ENCODE results near the gene SUPT16H.
"Not testable (repeated sequence)": the region's sequence is repeated elsewhere in the genome, so short reads cannot be mapped to it uniquely, and the experiment has no call there.

The SUPT16H gene

GRCh38 chr14:21367582-21368144, 16.2 kb downstream of the SUPT16H start:
- no peak for DNase-seq (ENCODE audit: low read depth)

GRCh38 chr14:21356511-21356910, 27.3 kb downstream of the SUPT16H start:
- no peak for DNase-seq (ENCODE audit: low read depth)

- DNase-seq (ENCODE audit: low read depth) = no peak
These were observed 31.2 kb downstream of the SUPT16H start for GRCh38 chr14:21352587-21352986.

GRCh38 chr14:21350539-21350938, 33.3 kb downstream of the SUPT16H start:
- no peak for DNase-seq (ENCODE audit: low read depth)

DNA sequence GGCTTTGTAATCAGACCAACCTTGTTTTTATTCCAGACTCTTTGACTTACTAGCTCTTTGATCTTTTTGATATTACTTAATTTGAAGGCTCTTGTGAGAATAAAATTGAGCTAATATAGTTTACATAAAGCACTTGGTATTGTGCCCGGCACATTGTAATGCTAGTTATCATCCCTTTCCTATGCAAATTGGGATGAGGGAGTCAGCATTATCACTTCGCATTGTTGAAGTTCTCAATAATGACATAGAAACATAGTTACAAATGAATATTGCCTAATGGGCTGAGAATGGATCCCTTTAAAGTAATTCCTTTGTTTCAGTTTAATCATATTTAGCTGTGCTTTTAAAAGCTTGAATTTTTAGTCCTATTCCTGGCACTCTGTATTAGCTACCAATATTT, 36.6 kb downstream of the SUPT16H start:
- no peak for DNase-seq (ENCODE audit: low read depth)

DNA sequence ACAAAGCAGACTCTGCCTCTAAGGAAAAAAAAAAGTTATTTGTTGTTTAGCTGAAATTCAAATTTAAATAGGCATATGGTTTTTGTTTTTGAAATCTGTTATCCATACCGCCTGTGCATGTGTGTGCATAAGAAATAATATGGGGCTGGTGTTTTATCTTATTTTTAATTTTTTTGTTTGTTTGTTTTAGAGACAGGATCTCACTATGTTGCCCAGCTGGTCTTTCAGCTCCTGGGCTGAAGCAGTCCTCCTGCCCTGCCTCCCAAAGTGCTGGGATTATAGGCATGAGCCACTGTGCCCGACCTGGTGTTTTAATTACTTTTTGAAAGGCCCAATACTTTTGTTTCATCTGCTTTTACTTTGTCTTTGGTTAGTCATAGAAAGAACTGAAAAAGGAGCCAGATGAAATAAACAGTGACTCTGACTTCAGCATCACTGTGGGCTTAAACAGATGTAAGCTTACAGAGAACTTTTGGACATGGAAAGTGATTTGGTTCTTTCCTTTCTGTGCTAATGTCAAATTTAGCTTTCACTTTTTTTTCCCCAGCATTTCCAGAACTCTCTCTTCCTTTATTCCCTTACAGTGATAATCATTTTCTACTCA, 37.2 kb downstream of the SUPT16H start:
- peak; percentile 1 for DNase-seq (ENCODE audit: low read depth)

- DNase-seq (ENCODE audit: low read depth) = no peak
These were observed 40.6 kb downstream of the SUPT16H start for GRCh38 chr14:21343035-21343794.

- DNase-seq (ENCODE audit: low read depth) = no peak
These were observed 49.5 kb downstream of the SUPT16H start for GRCh38 chr14:21334202-21334906.

DNA sequence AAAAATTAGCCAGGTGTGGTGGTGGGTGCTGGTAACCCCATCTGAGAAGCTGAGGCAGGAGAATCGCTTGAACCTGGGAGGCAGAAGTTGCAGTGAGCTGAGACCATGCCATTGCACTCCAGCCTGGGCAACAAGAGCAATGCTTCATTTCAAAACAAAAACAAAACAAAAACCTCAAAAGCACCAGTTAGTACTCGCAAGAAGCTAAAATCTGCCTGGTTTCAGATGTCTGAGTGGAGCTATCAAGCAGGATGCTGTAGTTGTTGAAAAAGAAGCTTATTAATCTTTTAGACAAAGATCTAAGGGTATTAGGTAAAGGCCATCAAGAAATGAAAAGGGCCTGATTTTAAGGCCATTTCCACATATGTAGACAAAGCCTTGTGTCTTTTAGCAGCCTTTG, 50.9 kb downstream of the SUPT16H start:
- no peak for DNase-seq (ENCODE audit: low read depth)

DNA sequence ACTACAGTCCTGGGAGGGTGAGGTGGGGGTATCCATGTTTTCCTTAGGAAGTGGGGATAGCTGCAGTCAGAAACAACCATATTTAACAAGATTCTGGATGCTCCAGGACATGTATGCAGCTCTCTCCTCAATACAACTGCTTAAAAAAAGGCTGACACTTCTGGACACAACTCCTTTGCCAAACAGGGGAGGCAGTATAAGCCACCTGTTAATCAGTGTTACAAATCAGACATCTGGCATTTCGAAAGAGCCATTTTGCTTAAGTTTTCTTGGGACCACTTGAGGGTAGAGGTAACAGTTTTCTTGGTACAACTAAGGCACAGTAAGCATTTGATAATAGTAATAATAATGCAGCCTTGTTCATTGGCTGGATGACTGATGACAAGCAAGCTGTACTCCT, 56.8 kb downstream of the SUPT16H start:
- DNase-seq (ENCODE audit: low read depth) = no peak

- no peak for DNase-seq (ENCODE audit: low read depth)
These were observed 61.1 kb downstream of the SUPT16H start for GRCh38 chr14:21322716-21323115.

GRCh38 chr14:21320913-21321312, 62.9 kb downstream of the SUPT16H start:
- no peak for DNase-seq (ENCODE audit: low read depth)

DNA sequence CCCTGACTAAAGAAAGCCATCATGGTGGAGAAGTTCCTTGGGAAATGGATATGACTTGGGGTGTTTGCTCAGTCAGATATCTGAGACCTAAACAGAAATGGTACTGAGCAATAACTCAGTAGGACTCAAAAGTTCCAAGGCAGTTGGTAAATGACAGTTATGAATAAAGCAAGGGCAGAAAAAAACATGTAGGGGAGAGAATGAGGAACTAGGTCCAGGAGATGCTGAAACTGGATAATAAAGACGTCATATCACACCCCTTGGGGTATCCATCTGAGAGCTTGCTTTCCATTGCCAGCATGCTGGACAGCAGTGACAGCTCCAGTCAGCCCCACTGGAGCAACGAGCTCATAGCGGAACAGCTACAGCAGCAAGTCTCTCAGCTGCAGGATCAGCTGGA, 66.4 kb downstream of the SUPT16H start:
- no peak for DNase-seq (ENCODE audit: low read depth)

DNA sequence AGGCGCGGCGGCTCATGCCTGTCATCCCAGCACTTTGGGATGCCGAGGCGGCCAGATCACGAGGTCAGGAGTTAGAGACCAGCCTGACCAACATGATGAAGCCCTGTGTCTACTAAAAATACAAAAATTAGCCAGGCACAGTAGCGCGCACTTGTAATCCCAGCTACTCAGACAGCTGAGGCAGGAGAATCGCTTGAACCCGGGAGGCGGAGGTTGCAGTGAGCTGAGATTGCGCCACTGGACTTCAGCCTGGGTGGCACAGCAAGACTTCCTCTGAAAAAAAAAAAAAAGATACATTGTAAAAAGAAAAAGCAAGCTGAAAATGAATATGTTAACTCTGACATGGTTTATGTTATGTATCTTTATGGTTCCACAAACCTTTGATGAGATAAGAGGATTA, 70.3 kb downstream of the SUPT16H start:
- no peak for DNase-seq (ENCODE audit: low read depth)

DNA sequence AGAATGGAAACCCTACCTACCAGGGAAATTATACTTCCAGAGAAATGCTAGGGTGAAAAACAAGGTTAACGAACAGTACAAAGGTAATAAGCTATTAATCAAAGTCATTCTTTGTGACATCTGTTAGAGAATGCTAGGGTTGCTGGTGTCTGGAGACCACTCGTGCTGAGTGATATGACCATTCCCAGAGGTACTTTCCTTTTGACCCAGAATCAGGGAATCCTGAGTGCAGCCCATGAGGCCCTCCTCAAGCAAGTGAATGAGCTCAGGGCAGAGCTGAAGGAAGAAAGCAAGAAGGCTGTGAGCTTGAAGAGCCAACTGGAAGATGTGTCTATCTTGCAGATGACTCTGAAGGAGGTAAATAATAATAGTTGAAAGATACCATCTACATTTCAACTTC, 72.2 kb downstream of the SUPT16H start:
- no peak for DNase-seq (ENCODE audit: low read depth)

- DNase-seq (ENCODE audit: low read depth) = no peak
These were observed 73.9 kb downstream of the SUPT16H start for GRCh38 chr14:21309956-21310355.

GRCh38 chr14:21309238-21309636, 74.6 kb downstream of the SUPT16H start:
- no peak for DNase-seq (ENCODE audit: low read depth)

DNA sequence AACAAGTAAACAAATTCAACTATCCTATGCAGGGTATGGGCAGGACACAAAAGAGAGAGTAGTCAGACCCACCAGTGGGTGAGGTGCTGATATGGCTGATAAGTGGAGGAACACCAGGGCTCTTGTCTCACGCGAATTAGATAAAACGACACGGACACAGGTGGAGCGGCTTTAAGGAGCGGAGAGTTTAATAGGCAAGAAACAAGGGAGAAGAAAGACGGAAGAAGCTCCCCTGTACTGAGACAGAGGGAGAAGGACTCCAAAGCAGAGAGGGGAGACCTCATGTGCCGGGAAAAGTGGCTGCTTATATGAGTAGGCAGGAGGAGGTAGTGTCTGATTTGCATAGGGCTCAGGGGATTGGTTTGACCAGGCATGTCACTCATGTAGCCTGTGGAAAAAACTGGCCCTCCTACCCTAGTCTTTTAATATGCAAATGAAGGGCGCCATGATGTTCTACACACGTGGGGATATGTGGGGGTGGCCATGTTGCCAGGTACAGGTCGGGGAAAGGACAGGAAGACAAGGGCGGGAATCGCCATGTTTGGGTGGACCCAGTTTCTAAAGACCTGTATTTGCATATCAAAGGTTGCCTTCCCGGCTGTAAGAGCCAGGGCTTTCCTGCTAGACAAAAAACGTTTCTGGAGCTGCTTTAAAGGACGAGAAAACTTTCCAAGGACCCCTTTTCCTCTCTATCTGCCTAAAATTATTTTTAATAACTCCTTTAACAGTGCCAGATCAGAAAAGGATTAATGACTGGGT, 75.2 kb downstream of the SUPT16H start:
- DNase-seq (ENCODE audit: low read depth) = peak; percentile 73

GRCh38 chr14:21308132-21308478, 75.7 kb downstream of the SUPT16H start:
- no peak for DNase-seq (ENCODE audit: low read depth)

GRCh38 chr14:21307637-21308036, 76.2 kb downstream of the SUPT16H start:
- DNase-seq (ENCODE audit: low read depth) = no peak

- not testable (repeated sequence) for DNase-seq (ENCODE audit: low read depth)
These were observed 81.0 kb downstream of the SUPT16H start for GRCh38 chr14:21302836-21303140.

DNA sequence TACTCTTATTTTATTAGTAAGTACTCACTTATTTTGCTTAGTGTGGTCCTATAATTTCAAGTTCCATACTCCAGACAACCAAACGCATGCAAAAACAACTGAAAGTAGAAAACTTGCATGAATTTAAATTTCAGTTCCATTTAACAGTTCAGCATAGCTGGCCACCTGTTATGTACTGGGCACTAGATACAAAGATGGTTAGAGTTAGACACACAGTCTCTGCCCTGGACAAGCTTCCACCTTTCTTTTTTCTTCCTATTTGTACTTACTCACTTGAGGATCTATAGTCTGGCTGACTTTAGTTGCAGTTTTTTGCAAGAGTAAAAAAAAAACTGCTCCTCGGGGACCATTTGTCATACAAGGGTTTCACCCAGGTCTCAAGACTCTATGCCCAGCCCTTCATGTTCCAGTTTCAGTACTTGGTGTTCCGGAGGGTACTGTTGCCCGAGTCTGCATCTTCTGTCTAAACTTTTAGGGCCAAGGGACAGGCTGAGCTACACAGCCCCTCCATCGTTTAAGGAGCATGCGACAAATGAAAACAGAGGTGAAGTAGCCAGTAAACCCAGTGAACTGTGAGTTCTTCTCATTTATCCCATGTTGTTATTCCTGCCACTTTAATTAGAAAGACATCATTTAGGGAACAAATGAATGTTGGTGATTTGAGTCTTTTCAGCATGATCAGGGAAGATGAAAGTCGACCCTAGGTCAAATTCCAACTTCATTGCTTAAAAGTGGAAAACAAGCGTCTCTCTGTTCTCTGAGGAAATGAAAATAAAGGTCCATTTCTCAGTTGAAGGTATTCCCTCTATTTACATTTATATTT, 81.6 kb downstream of the SUPT16H start:
- no peak for DNase-seq (ENCODE audit: low read depth)

Data from non-pigmented ciliary epithelial cell (primary cell).